Prostate gland (tissue), 2 donors: ENCODE data around the gene CDKL4.

ENCODE experiments used
- CTCF ChIP-seq, 4 experiments: fragments of 200-600 bp in 2 of 4; fragments of 450-650 bp in 2 of 4; sonication (generic) in 2 of 4; IDR thresholded peaks; 1 replicate in 3 of 4; 2 replicates in 1 of 4; pipeline ENCODE4 v1.5.1; 2016 to 2019; ENCODE audit warnings: antibody characterized with exemption in 4 of 4, mild to moderate bottlenecking in 2 of 4, moderate library complexity in 2 of 4
- POLR2A ChIP-seq: fragments of 450-650 bp; IDR thresholded peaks from one replicate; pipeline ENCODE4 v1.6.1; 2016; ENCODE audit warnings: antibody characterized with exemption, mild to moderate bottlenecking

GRCh38 chr2:39203382-39203781 is 40.4 kb downstream of the CDKL4 start:
- no peak for TF ChIP-seq CTCF (IDR thresholded peaks at IDR 0.05)
- TF ChIP-seq POLR2A, result no peak
